ENCODE measurements around the gene CUZD1. TPM values are rescaled to one million over a fixed set of nuclear protein-coding genes. Genes with fewer than 3 reads are reported as not detected.

The CUZD1 gene
- total and polyA plus RNA-seq, 2 of the 13 experiments (the other 11 are each of a cell fraction or from before 2014, with no cell fraction given): 0.22 to 0.29 TPM

- DNase-seq (ENCODE audit: low spot score) (no peak), FAIRE-seq (no peak), ATAC-seq (no peak; the same call in 2 of the 3 replicates)
- no peak for TF ChIP-seq CENPX (CRISPR knock-in tag; IDR thresholded peaks at IDR 0.05)
- TF ChIP-seq NR2F2 (IDR thresholded peaks at IDR 0.05; ENCODE audit: borderline replicate concordance, low read depth): no peak
- no peak for TF ChIP-seq BRCA1 (CRISPR knock-in tag; IDR thresholded peaks at IDR 0.05)
- no peak for TF ChIP-seq JDP2 (CRISPR knock-in tag; IDR thresholded peaks at IDR 0.05; ENCODE audit: borderline replicate concordance)
- no peak for TF ChIP-seq GLMP (CRISPR knock-in tag; IDR thresholded peaks at IDR 0.05; ENCODE audit: borderline replicate concordance)
- no peak for TF ChIP-seq ZNF782 (CRISPR knock-in tag; IDR thresholded peaks at IDR 0.05; ENCODE audit: borderline replicate concordance)
- no peaks in the 10 kb centered on the region for H3K36me3 ChIP-seq (replicated peaks in 1 of 2; ENCODE audit: control insufficient read depth in 1 of 2, insufficient read depth in 2 of 2, low read length in 2 of 2)
- 64% methylated on average over 5 of the region's 5 CpGs for WGBS (ENCODE audit: low lambda C conversion rate)
- H4K20me1 ChIP-seq (ENCODE audit: insufficient read depth, low read length): no peaks in the 10 kb centered on the region
- no peaks in the 10 kb centered on the region for H3K4me1 ChIP-seq (ENCODE audit: insufficient read depth, low read length)
- no peak overlapping the region for H3K9ac ChIP-seq (ENCODE audit: insufficient read depth, low read depth, low read length)
- no peaks in the 10 kb centered on the region for H3K9me3 ChIP-seq (ENCODE audit: low read length)
- H3K27ac ChIP-seq (ENCODE audit: extremely low read length, insufficient read depth, low read length): no peak overlapping the region
- H2AFZ ChIP-seq (ENCODE audit: low read length): no peak overlapping the region
- in situ Hi-C loops (cut with HindIII; ENCODE audit: extremely low pct_ligation_motif_present, low pct_unique_long_range_greater_than_20kb): no loop called here
- BruUV-seq (replicated peaks): no TSS peak
- no peak overlapping the region for H3K4me3 ChIP-seq (replicated peaks in 1 of 3; ENCODE audit: insufficient read depth in 1 of 3, low read depth in 2 of 3, low read length in 3 of 3)
- no peaks in the 10 kb centered on the region for H3K79me2 ChIP-seq (ENCODE audit: insufficient read depth, low read length)
- H3K4me2 ChIP-seq (ENCODE audit: low read depth, low read length): no peak overlapping the region
- ChIA-PET CTCF (ENCODE audit: low intra/inter-chr PET ratio, low total read pairs) (no interaction called here), POLR2A (no interaction called here)
- no peaks in the 10 kb centered on the region for H3K27me3 ChIP-seq (ENCODE audit: control insufficient read depth in 1 of 2, insufficient read depth in 2 of 2, low read length in 2 of 2)
- intact Hi-C loops (cut with micrococcal nuclease; ENCODE audit: unreplicated experiment): no loop called here
Observed at GRCh38 chr10:122894261-122894944, 48.7 kb upstream of the CUZD1 start.

- intact Hi-C loops (cut with micrococcal nuclease; ENCODE audit: unreplicated experiment): no loop called here
- CTCF ChIA-PET (ENCODE audit: low intra/inter-chr PET ratio, low total read pairs): no interaction called here
- ATAC-seq (no peak), DNase-seq (ENCODE audit: low spot score) (no peak), FAIRE-seq (no peak)
- H3K9ac ChIP-seq (ENCODE audit: insufficient read depth, low read depth, low read length): no peak overlapping the region
- no peaks in the 10 kb centered on the region for H3K9me3 ChIP-seq (ENCODE audit: low read length)
- POLR2A ChIA-PET: no interaction called here
- no peak overlapping the region for H3K4me2 ChIP-seq (ENCODE audit: low read depth, low read length)
- in situ Hi-C loops (cut with HindIII; ENCODE audit: extremely low pct_ligation_motif_present, low pct_unique_long_range_greater_than_20kb): no loop called here
- H3K79me2 ChIP-seq (ENCODE audit: insufficient read depth, low read length): no peaks in the 10 kb centered on the region
- WGBS (ENCODE audit: low lambda C conversion rate): 54% methylated on average over 1 of the region's 1 CpG
- H3K4me3 ChIP-seq (replicated peaks in 1 of 3; ENCODE audit: insufficient read depth in 1 of 3, low read depth in 2 of 3, low read length in 3 of 3): no peak overlapping the region
- no peak overlapping the region for H3K27ac ChIP-seq (ENCODE audit: extremely low read length, insufficient read depth, low read length)
- H3K4me1 ChIP-seq (ENCODE audit: insufficient read depth, low read length): peaks cover 10% of the 10 kb centered on the region; the same call in 1 of the 2 replicates
- no peaks in the 10 kb centered on the region for H4K20me1 ChIP-seq (ENCODE audit: insufficient read depth, low read length)
- H3K36me3 ChIP-seq (replicated peaks in 1 of 2; ENCODE audit: control insufficient read depth in 1 of 2, insufficient read depth in 2 of 2, low read length in 2 of 2): no peaks in the 10 kb centered on the region
- BruUV-seq (replicated peaks): no TSS peak
- no peak overlapping the region for H2AFZ ChIP-seq (ENCODE audit: low read length)
- no peaks in the 10 kb centered on the region; a peak in 1 of 5 replicates for H3K27me3 ChIP-seq (ENCODE audit: control insufficient read depth in 1 of 2, insufficient read depth in 2 of 2, low read length in 2 of 2)
- TF ChIP-seq, protein P1, sequence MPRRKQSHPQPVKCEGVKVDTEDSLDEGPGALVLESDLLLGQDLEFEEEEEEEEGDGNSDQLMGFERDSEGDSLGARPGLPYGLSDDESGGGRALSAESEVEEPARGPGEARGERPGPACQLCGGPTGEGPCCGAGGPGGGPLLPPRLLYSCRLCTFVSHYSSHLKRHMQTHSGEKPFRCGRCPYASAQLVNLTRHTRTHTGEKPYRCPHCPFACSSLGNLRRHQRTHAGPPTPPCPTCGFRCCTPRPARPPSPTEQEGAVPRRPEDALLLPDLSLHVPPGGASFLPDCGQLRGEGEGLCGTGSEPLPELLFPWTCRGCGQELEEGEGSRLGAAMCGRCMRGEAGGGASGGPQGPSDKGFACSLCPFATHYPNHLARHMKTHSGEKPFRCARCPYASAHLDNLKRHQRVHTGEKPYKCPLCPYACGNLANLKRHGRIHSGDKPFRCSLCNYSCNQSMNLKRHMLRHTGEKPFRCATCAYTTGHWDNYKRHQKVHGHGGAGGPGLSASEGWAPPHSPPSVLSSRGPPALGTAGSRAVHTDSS (CRISPR knock-in tag; conservative IDR thresholded peaks at IDR 0.05): no peak
- TF ChIP-seq HDAC6 (IDR thresholded peaks at IDR 0.05; ENCODE audit: low read depth, low read length) (no peak), ZFX (CRISPR knock-in tag; IDR thresholded peaks at IDR 0.05; ENCODE audit: low read depth) (no peak), PATZ1 (CRISPR knock-in tag; IDR thresholded peaks at IDR 0.05) (no peak)
- TF ChIP-seq, protein P2, sequence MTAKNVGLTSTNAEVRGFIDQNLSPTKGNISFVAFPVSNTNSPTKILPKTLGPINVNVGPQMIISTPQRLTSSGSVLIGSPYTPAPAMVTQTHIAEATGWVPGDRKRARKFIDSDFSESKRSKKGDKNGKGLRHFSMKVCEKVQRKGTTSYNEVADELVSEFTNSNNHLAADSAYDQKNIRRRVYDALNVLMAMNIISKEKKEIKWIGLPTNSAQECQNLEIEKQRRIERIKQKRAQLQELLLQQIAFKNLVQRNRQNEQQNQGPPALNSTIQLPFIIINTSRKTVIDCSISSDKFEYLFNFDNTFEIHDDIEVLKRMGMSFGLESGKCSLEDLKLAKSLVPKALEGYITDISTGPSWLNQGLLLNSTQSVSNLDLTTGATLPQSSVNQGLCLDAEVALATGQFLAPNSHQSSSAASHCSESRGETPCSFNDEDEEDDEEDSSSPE (CRISPR knock-in tag; IDR thresholded peaks at IDR 0.05): no peak
Observed at GRCh38 chr10:122884166-122884565, 38.5 kb upstream of the CUZD1 start.
